ENCODE data around the gene GVQW3.

Gene GVQW3

GRCh38 chr11:76444384-76445120, 63.4 kb downstream of the GVQW3 start, which contains the start of gene EMSY:
Gene EMSY (plus strand): TSS chr11:76445018. CDS start chr11:76446939, 1,921 bp downstream.
- no peaks in the 10 kb centered on the region for H3K27me3 ChIP-seq (ENCODE audit: insufficient read depth, low read length)

GRCh38 chr11:76445121-76446084, 64.3 kb downstream of the GVQW3 start:
- Histone ChIP-seq H3K36me3 (ENCODE audit: insufficient read depth, low read length) (peaks cover 4% of the 10 kb centered on the region), H3K27ac (ENCODE audit: low read depth, low read length) (peak overlapping the region; percentile 80), H3K4me3 (ENCODE audit: low read depth, low read length) (peak overlapping the region; percentile 82), H3K4me1 (ENCODE audit: control insufficient read depth, insufficient read depth, low read length, unreplicated experiment) (peaks cover 13% of the 10 kb centered on the region), H3K79me2 (ENCODE audit: control insufficient read depth, insufficient read depth, low read length, unreplicated experiment) (peaks cover 47% of the 10 kb centered on the region), H2AFZ (ENCODE audit: low read length, unreplicated experiment) (peak overlapping the region; percentile 77), H3K27me3 (ENCODE audit: insufficient read depth, low read length) (no peaks in the 10 kb centered on the region)

More at GRCh38 chr11:76444384-76445120, 63.4 kb downstream of the GVQW3 start, which contains the start of gene EMSY:
- peak within 1 kb of the TSS; percentile 80 for H3K27ac ChIP-seq (ENCODE audit: low read depth, low read length)
- H2AFZ ChIP-seq (ENCODE audit: low read length, unreplicated experiment): peak within 1 kb of the TSS; percentile 77
- H3K4me3 ChIP-seq (ENCODE audit: low read depth, low read length): peak within 1 kb of the TSS; percentile 82
- peaks cover 47% of the 10 kb centered on the region for H3K79me2 ChIP-seq (ENCODE audit: control insufficient read depth, insufficient read depth, low read length, unreplicated experiment)
- H3K4me1 ChIP-seq (ENCODE audit: control insufficient read depth, insufficient read depth, low read length, unreplicated experiment): peaks cover 13% of the 10 kb centered on the region
- peaks cover 4% of the 10 kb centered on the region for H3K36me3 ChIP-seq (ENCODE audit: insufficient read depth, low read length)

GRCh38 chr11:76448506-76448905, 67.4 kb downstream of the GVQW3 start:
- Histone ChIP-seq H3K27me3 (ENCODE audit: insufficient read depth, low read length) (no peaks in the 10 kb centered on the region), H3K4me1 (ENCODE audit: control insufficient read depth, insufficient read depth, low read length, unreplicated experiment) (peaks cover 8% of the 10 kb centered on the region), H3K36me3 (ENCODE audit: insufficient read depth, low read length) (peaks cover 8% of the 10 kb centered on the region), H3K4me3 (ENCODE audit: low read depth, low read length) (no peak overlapping the region), H3K79me2 (ENCODE audit: control insufficient read depth, insufficient read depth, low read length, unreplicated experiment) (peaks cover 33% of the 10 kb centered on the region), H2AFZ (ENCODE audit: low read length, unreplicated experiment) (no peak overlapping the region), H3K27ac (ENCODE audit: low read depth, low read length) (no peak overlapping the region)

GRCh38 chr11:76453248-76453647, 72.1 kb downstream of the GVQW3 start:
- Histone ChIP-seq H3K4me1 (ENCODE audit: control insufficient read depth, insufficient read depth, low read length, unreplicated experiment) (peaks cover 9% of the 10 kb centered on the region), H3K27me3 (ENCODE audit: insufficient read depth, low read length) (no peaks in the 10 kb centered on the region), H3K27ac (ENCODE audit: low read depth, low read length) (no peak overlapping the region), H3K79me2 (ENCODE audit: control insufficient read depth, insufficient read depth, low read length, unreplicated experiment) (peaks cover 4% of the 10 kb centered on the region), H2AFZ (ENCODE audit: low read length, unreplicated experiment) (no peak overlapping the region), H3K36me3 (ENCODE audit: insufficient read depth, low read length) (peaks cover 9% of the 10 kb centered on the region), H3K4me3 (ENCODE audit: low read depth, low read length) (no peak overlapping the region)

GRCh38 chr11:76455331-76455730, 74.2 kb downstream of the GVQW3 start:
- Histone ChIP-seq H3K4me3 (ENCODE audit: low read depth, low read length) (no peak overlapping the region), H3K36me3 (ENCODE audit: insufficient read depth, low read length) (peaks cover 23% of the 10 kb centered on the region)

DNA sequence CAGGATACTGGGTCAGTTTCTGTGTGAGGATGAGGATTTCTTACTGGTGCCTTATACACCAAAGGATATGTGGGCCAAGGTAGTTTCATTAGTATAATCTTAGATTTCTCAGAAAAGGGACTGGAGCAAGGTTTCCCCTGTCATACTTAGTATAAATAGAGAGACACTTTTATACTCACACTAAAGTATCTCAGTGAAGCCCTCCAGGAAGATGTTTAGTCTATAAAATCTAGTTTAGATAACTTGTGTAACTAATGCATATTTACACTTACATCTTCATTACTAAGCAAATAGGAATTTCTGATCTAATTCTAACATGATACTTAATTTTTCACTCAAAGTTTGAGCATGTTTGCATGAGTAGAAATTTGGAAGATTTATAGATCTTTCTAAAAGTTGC, 74.8 kb downstream of the GVQW3 start:
- peaks cover 23% of the 10 kb centered on the region for H3K36me3 ChIP-seq (ENCODE audit: insufficient read depth, low read length)
- H3K4me1 ChIP-seq (ENCODE audit: control insufficient read depth, insufficient read depth, low read length, unreplicated experiment): peaks cover 9% of the 10 kb centered on the region
- no peaks in the 10 kb centered on the region for H3K79me2 ChIP-seq (ENCODE audit: control insufficient read depth, insufficient read depth, low read length, unreplicated experiment)
- H2AFZ ChIP-seq (ENCODE audit: low read length, unreplicated experiment): no peak overlapping the region
- no peaks in the 10 kb centered on the region for H3K27me3 ChIP-seq (ENCODE audit: insufficient read depth, low read length)
- H3K27ac ChIP-seq (ENCODE audit: low read depth, low read length): no peak overlapping the region
- H3K4me3 ChIP-seq (ENCODE audit: low read depth, low read length): no peak overlapping the region

More at GRCh38 chr11:76455331-76455730, 74.2 kb downstream of the GVQW3 start:
- Histone ChIP-seq H3K79me2 (ENCODE audit: control insufficient read depth, insufficient read depth, low read length, unreplicated experiment) (no peaks in the 10 kb centered on the region), H3K4me1 (ENCODE audit: control insufficient read depth, insufficient read depth, low read length, unreplicated experiment) (peaks cover 9% of the 10 kb centered on the region), H3K27me3 (ENCODE audit: insufficient read depth, low read length) (no peaks in the 10 kb centered on the region), H2AFZ (ENCODE audit: low read length, unreplicated experiment) (no peak overlapping the region), H3K27ac (ENCODE audit: low read depth, low read length) (no peak overlapping the region)

GRCh38 chr11:76456571-76456970, 75.4 kb downstream of the GVQW3 start:
- H3K4me1 ChIP-seq (ENCODE audit: control insufficient read depth, insufficient read depth, low read length, unreplicated experiment): peaks cover 9% of the 10 kb centered on the region
- no peak overlapping the region for H3K4me3 ChIP-seq (ENCODE audit: low read depth, low read length)
- peaks cover 23% of the 10 kb centered on the region for H3K36me3 ChIP-seq (ENCODE audit: insufficient read depth, low read length)
- H2AFZ ChIP-seq (ENCODE audit: low read length, unreplicated experiment): no peak overlapping the region
- no peaks in the 10 kb centered on the region for H3K27me3 ChIP-seq (ENCODE audit: insufficient read depth, low read length)
- no peak overlapping the region for H3K27ac ChIP-seq (ENCODE audit: low read depth, low read length)
- H3K79me2 ChIP-seq (ENCODE audit: control insufficient read depth, insufficient read depth, low read length, unreplicated experiment): no peaks in the 10 kb centered on the region
